Astrocyte (in vitro differentiated cells and primary cell): ENCODE results near the gene ANO6. TPM values are rescaled to one million over a fixed set of nuclear protein-coding genes. Genes with fewer than 3 reads are reported as not detected.

Experiments
- DNase-seq: peaks from one replicate; pipeline ENCODE4 v3.0.0-alpha.2; 2010; ENCODE audit warnings: low read depth
- FAIRE-seq: peaks from 2 replicates; lab custom pipeline; 2011; peaks lifted over from hg19 to GRCh38; lab: Jason Lieb, UNC
- H2AFZ ChIP-seq: 2 replicates; pipeline ENCODE4 v1.6.0; 2012; ENCODE audit warnings: low read depth, low read length, inconsistent platforms
- H3K27ac ChIP-seq: 2 replicates; pipeline ENCODE4 v1.5.1; 2011; ENCODE audit warnings: low read depth, low read length, inconsistent platforms
- H3K27me3 ChIP-seq: 2 replicates; pipeline ENCODE4 v1.6.0; 2011; ENCODE audit warnings: low read length, inconsistent platforms; ENCODE audit not compliant: insufficient read depth
- H3K36me3 ChIP-seq: 2 replicates; pipeline ENCODE4 v1.5.1; 2011; ENCODE audit warnings: low read length, inconsistent platforms; ENCODE audit not compliant: insufficient read depth
- H3K4me1 ChIP-seq: 2 replicates; pipeline ENCODE4 v1.5.1; 2011; ENCODE audit warnings: low read length, inconsistent platforms; ENCODE audit not compliant: insufficient read depth
- H3K4me2 ChIP-seq: 2 replicates; pipeline ENCODE4 v1.6.0; 2012; ENCODE audit warnings: low read length, inconsistent platforms
- H3K4me3 ChIP-seq: 2 replicates; pipeline ENCODE4 v1.5.1; 2011; ENCODE audit warnings: low read depth, mild to moderate bottlenecking, low read length, inconsistent platforms; ENCODE audit not compliant: insufficient read depth
- H3K79me2 ChIP-seq: 2 replicates; pipeline ENCODE4 v1.6.0; 2012; ENCODE audit warnings: mild to moderate bottlenecking, low read length, inconsistent platforms; ENCODE audit not compliant: insufficient read depth
- H3K9ac ChIP-seq: 2 replicates; pipeline ENCODE4 v1.6.0; 2012; ENCODE audit warnings: mild to moderate bottlenecking, low read length, inconsistent platforms
- H3K9me3 ChIP-seq: 2 replicates; pipeline ENCODE4 v1.5.1; 2012; ENCODE audit warnings: low read depth, mild to moderate bottlenecking, low read length, inconsistent platforms; ENCODE audit not compliant: insufficient read depth
- H4K20me1 ChIP-seq: 2 replicates; pipeline ENCODE4 v1.6.0; 2012; ENCODE audit warnings: low read length, inconsistent platforms; ENCODE audit not compliant: insufficient read depth
- H3K27ac Mint-ChIP-seq: one replicate; pipeline ENCODE4 v1.8.0; 2021; ENCODE audit warnings: mild to moderate bottlenecking, mixed read lengths; ENCODE audit not compliant: unreplicated experiment
- H3K27me3 Mint-ChIP-seq: one replicate; pipeline ENCODE4 v1.8.0; 2021; ENCODE audit warnings: low read depth, mixed read lengths; ENCODE audit not compliant: unreplicated experiment
- H3K36me3 Mint-ChIP-seq: one replicate; pipeline ENCODE4 v1.8.0; 2021; ENCODE audit warnings: low read depth, mixed read lengths; ENCODE audit not compliant: unreplicated experiment
- H3K4me1 Mint-ChIP-seq: one replicate; pipeline ENCODE4 v1.8.0; 2021; ENCODE audit warnings: low read depth, mixed read lengths; ENCODE audit not compliant: unreplicated experiment
- H3K4me3 Mint-ChIP-seq: one replicate; pipeline ENCODE4 v1.8.0; 2021; ENCODE audit warnings: mild to moderate bottlenecking, moderate library complexity, mixed read lengths; ENCODE audit not compliant: unreplicated experiment
- H3K9me3 Mint-ChIP-seq: one replicate; pipeline ENCODE4 v1.8.0; 2021; ENCODE audit warnings: mild to moderate bottlenecking, mixed read lengths; ENCODE audit not compliant: unreplicated experiment
- EZH2 ChIP-seq: IDR thresholded peaks from 2 replicates; pipeline ENCODE4 v1.6.1; 2012; ENCODE audit warnings: mild to moderate bottlenecking, low read length, inconsistent platforms; ENCODE audit not compliant: insufficient read depth
- total RNA-seq: library from RNA; stranded (reverse); gene quantifications from 2 replicates; pipeline ENCODE4 v1.2.1, GENCODE V29; 2021
- TF ChIP-seq, protein P1 (sequence below): IDR thresholded peaks from 2 replicates; pipeline ENCODE4 v1.5.1; 2011; ENCODE audit warnings: low read depth, mild to moderate bottlenecking, inconsistent platforms, low read length, moderate library complexity; ENCODE audit not compliant: insufficient read depth

ANO6 gene
- total RNA-seq, 1 donor from 2014 or later: 113 TPM

DNA sequence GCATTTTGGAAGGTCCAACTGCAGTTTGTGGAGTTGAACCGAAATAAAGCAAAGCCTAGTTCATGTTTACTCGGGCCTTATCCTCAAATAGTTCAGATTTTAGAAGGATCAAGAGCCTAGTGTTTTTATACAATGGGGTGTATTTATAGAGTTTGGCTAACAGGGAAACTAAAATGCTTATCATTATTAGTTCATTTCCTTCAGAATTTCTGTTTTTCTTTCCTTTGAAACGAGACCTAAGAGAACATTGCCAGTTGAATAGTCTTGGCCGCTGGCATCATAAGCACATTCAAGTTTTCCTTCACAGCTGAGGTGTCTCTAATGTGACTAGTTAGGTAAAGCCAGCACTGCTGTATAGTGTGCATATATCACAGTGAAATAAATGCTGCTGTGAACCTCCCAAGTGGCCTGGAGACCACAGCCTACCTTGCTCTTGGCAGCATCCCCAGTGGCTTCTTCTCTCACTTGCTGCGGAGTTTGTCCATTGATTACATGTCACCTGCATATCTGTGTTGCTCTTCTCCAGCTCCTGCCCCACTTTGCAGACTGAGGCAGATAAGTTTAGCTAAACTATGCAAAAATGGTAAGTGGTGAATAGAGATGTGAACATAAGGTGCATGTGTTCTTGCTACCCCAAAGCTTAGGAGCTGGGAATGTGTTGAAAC is 88.8 kb downstream of the ANO6 start:
- H3K36me3 ChIP-seq: no peaks in the 10 kb centered on the region
- TF ChIP-seq EZH2: no peak
- TF ChIP-seq, protein P1, sequence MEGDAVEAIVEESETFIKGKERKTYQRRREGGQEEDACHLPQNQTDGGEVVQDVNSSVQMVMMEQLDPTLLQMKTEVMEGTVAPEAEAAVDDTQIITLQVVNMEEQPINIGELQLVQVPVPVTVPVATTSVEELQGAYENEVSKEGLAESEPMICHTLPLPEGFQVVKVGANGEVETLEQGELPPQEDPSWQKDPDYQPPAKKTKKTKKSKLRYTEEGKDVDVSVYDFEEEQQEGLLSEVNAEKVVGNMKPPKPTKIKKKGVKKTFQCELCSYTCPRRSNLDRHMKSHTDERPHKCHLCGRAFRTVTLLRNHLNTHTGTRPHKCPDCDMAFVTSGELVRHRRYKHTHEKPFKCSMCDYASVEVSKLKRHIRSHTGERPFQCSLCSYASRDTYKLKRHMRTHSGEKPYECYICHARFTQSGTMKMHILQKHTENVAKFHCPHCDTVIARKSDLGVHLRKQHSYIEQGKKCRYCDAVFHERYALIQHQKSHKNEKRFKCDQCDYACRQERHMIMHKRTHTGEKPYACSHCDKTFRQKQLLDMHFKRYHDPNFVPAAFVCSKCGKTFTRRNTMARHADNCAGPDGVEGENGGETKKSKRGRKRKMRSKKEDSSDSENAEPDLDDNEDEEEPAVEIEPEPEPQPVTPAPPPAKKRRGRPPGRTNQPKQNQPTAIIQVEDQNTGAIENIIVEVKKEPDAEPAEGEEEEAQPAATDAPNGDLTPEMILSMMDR: no peak
- no peaks in the 10 kb centered on the region for H3K9me3 ChIP-seq
- Mint-ChIP-seq H3K9me3 (no peaks in the 10 kb centered on the region), H3K4me3 (no peak overlapping the region), H3K27ac (no peak overlapping the region), H3K4me1 (peaks cover 3% of the 10 kb centered on the region), H3K27me3 (no peaks in the 10 kb centered on the region), H3K36me3 (peaks cover 5% of the 10 kb centered on the region)
- no peak overlapping the region for H3K4me3 ChIP-seq
- H3K79me2 ChIP-seq: peaks cover 29% of the 10 kb centered on the region
- H3K4me1 ChIP-seq: no peaks in the 10 kb centered on the region
- H4K20me1 ChIP-seq: peaks cover 7% of the 10 kb centered on the region
- DNase-seq (no peak), FAIRE-seq (no peak)
- no peak overlapping the region for H2AFZ ChIP-seq
- H3K27me3 ChIP-seq: no peaks in the 10 kb centered on the region
- H3K4me2 ChIP-seq: no peak overlapping the region
- H3K27ac ChIP-seq: no peak overlapping the region
- no peak overlapping the region for H3K9ac ChIP-seq

DNA sequence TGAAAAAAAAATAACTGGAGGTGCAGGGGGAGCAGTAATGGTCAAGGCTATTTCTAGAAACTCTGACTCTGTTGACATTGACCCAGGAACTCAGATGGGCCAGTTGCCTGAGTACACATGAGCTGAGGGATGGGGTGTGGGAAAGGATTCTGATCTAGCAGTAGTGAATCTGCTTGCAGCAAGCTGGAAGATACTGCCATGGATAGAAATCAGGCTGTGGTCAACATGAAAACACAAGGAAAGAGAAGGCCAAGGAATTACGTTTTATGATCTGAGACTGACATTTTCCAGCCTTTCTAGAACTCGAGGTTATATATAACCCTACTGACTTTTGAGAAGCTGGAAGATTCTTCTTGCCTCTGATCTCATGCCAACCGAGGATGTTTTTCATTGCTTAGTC is 90.0 kb downstream of the ANO6 start:
- H2AFZ ChIP-seq: no peak overlapping the region
- TF ChIP-seq EZH2: no peak
- TF ChIP-seq, protein P1: no peak
- no peak overlapping the region for H3K9ac ChIP-seq
- peaks cover 5% of the 10 kb centered on the region for H3K36me3 Mint-ChIP-seq
- H3K4me3 Mint-ChIP-seq: no peak overlapping the region
- H3K36me3 ChIP-seq: no peaks in the 10 kb centered on the region
- peaks cover 7% of the 10 kb centered on the region for H4K20me1 ChIP-seq
- no peaks in the 10 kb centered on the region for H3K9me3 ChIP-seq
- peaks cover 18% of the 10 kb centered on the region for H3K79me2 ChIP-seq
- DNase-seq (no peak), FAIRE-seq (no peak)
- no peaks in the 10 kb centered on the region for H3K4me1 ChIP-seq
- H3K4me1 Mint-ChIP-seq: peaks cover 3% of the 10 kb centered on the region
- no peaks in the 10 kb centered on the region for H3K9me3 Mint-ChIP-seq
- no peak overlapping the region for H3K4me3 ChIP-seq
- H3K27me3 ChIP-seq: no peaks in the 10 kb centered on the region
- no peak overlapping the region for H3K27ac Mint-ChIP-seq
- no peak overlapping the region for H3K27ac ChIP-seq
- H3K4me2 ChIP-seq: no peak overlapping the region
- no peaks in the 10 kb centered on the region for H3K27me3 Mint-ChIP-seq

DNA sequence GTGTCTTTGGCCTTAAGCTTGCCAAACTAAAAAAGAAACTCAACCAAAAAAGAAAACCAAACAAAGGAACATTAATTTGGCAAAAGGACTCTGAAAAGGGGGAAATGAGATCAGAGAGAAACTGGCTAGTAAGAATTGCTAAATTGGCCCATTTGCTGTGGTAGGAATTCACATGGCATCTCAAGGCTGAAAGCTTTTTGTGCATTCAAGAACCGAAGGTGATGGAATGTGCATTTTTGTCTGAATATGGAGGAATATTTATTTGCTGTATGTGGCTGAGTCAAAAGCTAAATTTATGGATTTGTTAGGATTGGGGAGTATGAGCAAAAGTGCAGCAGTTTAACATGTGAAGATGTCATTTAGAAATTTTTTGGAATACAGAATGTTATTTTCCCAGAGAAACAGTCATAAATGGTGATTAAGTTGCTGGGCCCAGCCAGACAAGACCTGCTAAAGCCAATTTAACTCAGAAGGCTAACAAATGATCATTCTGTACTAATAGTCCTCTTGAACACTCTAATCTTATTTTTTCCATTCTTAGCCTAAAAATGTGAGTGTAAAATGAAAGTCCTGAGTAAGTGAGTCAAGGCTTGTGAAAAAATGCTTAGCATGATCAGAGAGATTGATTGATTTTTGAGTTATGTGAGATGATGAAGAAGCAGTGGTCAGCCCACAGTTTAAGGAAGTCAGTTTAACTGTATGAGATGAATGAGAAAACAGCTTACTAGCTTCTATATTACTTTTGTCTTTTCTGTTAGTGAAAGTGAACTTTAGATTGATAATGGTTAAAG is 94.1 kb downstream of the ANO6 start:
- H3K27me3 ChIP-seq: no peaks in the 10 kb centered on the region
- H3K4me2 ChIP-seq: no peak overlapping the region
- H4K20me1 ChIP-seq: no peaks in the 10 kb centered on the region
- H3K36me3 ChIP-seq: peaks cover 4% of the 10 kb centered on the region
- H3K4me1 ChIP-seq: no peaks in the 10 kb centered on the region
- FAIRE-seq (peak; percentile 37), DNase-seq (peak; percentile 78)
- Mint-ChIP-seq H3K27ac (no peak overlapping the region), H3K27me3 (no peaks in the 10 kb centered on the region), H3K9me3 (no peaks in the 10 kb centered on the region), H3K36me3 (peaks cover 9% of the 10 kb centered on the region), H3K4me1 (peaks cover 6% of the 10 kb centered on the region), H3K4me3 (no peak overlapping the region)
- H3K4me3 ChIP-seq: no peak overlapping the region
- peaks cover 16% of the 10 kb centered on the region for H3K79me2 ChIP-seq
- H2AFZ ChIP-seq: no peak overlapping the region
- H3K9ac ChIP-seq: no peak overlapping the region
- TF ChIP-seq, protein P1: no peak
- TF ChIP-seq EZH2: no peak
- H3K9me3 ChIP-seq: no peaks in the 10 kb centered on the region
- peak overlapping the region; percentile 19 for H3K27ac ChIP-seq
